NCI-H345 treated with DMSO at 0.1 percent for 48 hours (cell line): ENCODE data around the gene HDAC11.
"Not testable (repeated sequence)": the region's sequence is repeated elsewhere in the genome, so short reads cannot be mapped to it uniquely, and the experiment has no call there.

ENCODE experiments used
- DNase-seq: peaks from one replicate; lab custom pipeline; 2025; ENCODE audit not compliant: unreplicated experiment; lab: John Stamatoyannopoulos, UW

HDAC11 gene

GRCh38 chr3:13479582-13480339, at the start of gene HDAC11:
Gene HDAC11 (plus strand): TSS chr3:13480306. CDS start chr3:13480348, 42 bp downstream.
- peak; percentile 77 for DNase-seq

GRCh38 chr3:13430411-13430875, 49.7 kb upstream of the HDAC11 start:
- not testable (repeated sequence) for DNase-seq

DNA sequence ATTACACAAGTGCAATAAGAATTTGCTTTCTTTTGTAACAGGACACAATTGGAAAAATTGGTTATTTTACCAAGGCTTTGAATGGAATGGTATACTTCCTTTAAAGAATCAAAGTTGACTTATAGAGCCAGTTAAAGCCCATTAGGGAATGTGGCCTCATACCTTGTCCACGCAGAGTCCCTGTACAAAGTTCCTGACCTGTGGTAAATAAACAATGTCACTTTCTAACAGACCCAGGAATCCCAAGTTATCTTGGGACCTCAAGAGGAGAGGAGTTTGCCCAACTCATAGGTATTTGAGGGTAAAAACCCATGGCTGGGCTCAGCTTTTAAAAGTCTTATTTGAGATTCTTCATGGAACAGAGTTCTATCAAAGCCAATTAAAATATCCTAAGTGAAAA, 48.0 kb upstream of the HDAC11 start:
- no peak for DNase-seq

DNA sequence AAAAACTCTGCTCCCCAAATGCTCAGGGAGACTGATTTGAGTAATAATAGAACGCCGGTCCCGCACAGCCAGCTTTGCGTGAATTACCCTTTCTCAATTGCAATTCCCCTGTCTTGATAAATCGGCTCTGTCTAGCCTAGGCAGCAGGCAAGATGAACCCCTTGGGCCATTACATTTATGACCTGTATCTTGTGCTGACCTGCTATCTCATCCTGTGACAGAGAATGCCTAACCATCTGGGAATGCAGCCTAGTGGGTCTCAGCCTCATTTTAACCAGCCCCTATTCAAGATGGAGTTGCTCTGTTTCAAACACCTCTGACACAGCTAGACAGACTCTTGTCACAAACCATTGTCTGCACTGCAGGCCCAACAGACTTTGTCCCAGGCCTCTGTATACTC, 46.2 kb upstream of the HDAC11 start:
- DNase-seq = no peak

GRCh38 chr3:13436213-13436612, 43.9 kb upstream of the HDAC11 start:
- not testable (repeated sequence) for DNase-seq

GRCh38 chr3:13440204-13440817, 39.8 kb upstream of the HDAC11 start:
- DNase-seq = no peak

GRCh38 chr3:13442882-13443281, 37.2 kb upstream of the HDAC11 start:
- not testable (repeated sequence) for DNase-seq

GRCh38 chr3:13451301-13451673, 28.8 kb upstream of the HDAC11 start:
- DNase-seq = no peak

DNA sequence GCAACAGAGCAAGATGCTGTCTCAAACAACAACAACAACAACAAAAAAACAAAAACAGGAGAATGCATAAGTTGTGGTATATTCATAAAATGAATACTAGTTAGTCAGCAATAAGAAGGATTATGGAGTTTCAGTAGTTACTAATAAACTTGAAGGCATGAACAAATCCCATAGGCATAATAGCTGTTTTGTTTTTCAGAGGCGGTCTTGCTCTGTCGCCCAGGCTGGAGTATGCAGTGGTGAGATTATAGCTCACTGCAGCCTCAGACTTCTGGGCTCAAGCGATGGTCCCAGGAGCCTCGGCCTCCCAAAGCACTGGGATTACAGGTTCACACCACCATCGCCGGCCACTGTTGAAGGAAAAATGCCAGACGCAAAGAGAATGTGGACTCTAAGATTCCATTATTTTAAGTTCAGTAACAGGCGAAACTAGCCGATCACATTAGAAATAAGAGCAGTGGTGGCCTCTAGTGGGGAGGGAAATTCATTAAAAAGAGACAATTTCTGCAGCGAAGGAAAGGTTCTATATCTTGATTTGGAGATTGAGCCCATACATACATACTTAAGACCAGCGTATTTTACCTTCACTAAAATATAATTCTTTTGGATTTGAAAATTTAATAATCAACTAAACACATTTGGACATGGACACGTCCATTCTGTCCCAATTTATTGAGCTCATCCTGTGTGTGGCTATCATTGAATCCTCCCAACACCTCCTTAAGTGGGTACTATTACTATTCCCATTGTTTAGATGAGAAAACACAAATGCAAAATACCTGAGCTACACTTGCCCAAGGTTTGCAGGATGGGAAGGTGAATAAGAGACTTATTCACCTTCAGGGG, 27.4 kb upstream of the HDAC11 start:
- DNase-seq = peak; percentile 39

DNA sequence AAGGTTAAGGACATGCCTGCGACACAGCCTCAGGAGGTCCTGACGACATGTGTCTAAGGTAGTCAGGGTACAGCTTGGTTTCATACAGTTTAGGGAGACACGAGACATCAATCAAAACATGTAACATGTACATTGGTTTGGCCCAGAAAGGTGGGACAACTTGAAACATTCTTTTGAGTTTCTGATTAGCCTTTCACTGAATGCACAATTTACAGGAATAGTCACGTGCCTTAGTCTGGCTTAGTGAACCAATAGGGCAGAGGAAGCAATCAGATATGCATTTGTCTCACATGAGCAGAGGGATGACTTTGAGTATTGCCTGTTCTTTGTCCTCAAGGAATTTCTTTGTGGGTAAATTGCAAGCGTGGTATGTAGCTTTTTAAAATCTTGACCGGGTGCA, 24.5 kb upstream of the HDAC11 start:
- no peak for DNase-seq

- DNase-seq = no peak
These were observed 22.5 kb upstream of the HDAC11 start for GRCh38 chr3:13457593-13457992.

DNA sequence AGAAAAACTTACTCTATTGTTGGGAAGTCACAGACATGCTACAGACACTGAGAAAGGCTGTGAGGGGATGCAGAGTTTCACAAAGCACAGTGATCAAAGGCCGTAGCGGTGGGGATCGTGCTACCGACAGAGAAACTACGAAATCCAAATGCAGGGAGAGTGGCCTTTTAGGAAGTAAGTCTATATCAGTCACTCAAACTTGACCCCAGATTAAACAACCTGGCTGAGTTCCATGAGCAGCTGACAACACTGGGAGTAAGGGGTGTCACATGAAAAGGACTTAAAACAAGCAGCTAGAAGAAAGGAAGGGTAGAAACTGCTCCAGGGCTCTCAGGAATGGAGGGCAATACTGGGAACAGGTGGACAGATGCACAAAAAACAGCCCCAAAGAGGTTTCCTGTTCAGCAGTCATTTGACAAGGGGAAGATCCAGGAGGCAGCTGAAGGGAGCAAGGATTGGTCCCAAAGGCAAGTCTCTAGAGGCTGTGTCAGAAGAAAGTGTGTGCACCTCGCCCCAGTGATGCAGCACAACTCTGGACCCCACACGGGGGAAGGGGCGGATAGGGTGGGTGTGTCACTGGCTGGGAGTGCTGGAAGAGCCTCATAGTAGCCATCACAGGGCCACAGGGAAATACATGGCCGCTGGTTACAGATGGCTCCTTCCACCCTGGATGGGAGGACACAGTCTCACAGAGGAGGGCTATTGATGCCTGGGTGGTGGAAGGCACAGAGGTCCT, 20.3 kb upstream of the HDAC11 start:
- DNase-seq = no peak

DNA sequence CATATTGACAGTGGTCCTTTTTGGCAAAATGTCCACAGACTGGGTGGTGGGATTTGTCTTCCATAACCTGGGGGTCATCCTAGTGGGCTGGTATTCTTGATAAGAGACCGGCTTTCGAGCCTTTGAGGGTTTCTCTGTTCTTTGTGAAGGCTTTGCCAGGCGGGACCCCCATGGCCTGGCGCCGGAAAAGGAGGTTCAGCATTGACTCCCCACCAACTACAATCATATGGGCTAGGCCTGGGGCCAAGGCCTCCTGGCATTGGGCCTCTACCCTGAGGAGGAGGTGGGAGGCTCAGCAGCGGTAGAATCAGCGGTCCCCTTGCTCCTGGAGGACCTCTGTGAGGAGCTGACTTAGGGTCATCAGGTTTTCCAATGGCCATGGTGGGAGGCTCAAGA, 19.8 kb upstream of the HDAC11 start:
- DNase-seq = no peak

- peak; percentile 5 for DNase-seq
These were observed 18.7 kb upstream of the HDAC11 start for GRCh38 chr3:13461169-13462124.

DNA sequence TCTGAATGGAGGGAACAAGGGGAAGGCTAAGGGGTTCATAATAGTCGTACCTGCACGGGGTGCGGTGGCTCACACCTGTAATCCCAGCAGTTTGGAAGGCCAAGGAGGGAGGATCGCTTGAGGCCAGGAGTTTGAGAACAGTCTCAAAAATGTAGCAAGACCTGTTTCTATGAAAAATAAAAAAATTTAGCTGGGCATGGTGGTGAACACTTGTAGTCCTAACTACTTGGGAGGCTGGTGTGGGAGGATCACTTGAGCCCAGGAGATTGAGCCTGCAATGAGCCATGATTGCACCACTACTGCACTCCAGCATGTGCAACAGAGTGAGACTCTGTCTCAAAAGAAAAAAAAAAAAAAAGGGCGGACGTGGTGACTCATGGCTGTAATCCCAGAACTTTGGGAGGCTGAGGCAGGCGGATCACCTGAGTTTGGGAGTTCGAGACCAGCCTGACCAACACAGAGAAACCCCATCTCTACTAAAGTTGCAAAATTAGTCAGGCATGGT, 17.9 kb upstream of the HDAC11 start:
- DNase-seq = no peak

- DNase-seq = no peak
These were observed 17.3 kb upstream of the HDAC11 start for GRCh38 chr3:13462822-13463221.

GRCh38 chr3:13463618-13464400, 16.3 kb upstream of the HDAC11 start:
- no peak for DNase-seq

GRCh38 chr3:13465236-13465873, 14.8 kb upstream of the HDAC11 start:
- no peak for DNase-seq
